ENCODE measurements around the gene LTB4R2. TPM values are rescaled to one million over a fixed set of nuclear protein-coding genes. Genes with fewer than 3 reads are reported as not detected.

LTB4R2 gene
- total and polyA plus RNA-seq, 2 donors (not counting 1 experiment from before 2014, with no cell fraction given) = 0.23 to 1.8 TPM

DNA sequence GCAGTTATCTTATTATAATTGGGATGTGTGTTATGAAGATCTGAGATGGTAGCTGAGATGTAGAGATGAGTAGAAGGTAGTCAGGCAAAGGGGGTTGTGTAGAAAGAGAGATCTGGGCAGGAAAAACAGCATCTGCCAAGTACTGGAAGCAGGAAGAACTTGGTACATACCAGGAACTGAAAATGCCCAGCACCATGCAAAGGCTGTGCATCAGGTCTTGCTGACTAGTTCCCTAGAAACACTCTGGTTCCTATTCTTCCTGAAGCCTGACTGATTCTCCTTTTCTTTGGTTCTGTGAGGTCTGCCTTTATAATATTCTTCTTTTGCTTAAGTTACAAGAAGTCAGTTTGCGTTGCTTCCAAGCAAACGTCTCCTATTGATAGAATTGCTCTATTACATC is 51.4 kb downstream of the LTB4R2 start:
- Histone ChIP-seq H3K27ac (ENCODE audit: insufficient read depth, low read length) (no peak overlapping the region), H3K9ac (ENCODE audit: insufficient read depth, low read length) (no peak overlapping the region), H2AFZ (ENCODE audit: low read length) (no peak overlapping the region), H3K4me1 (ENCODE audit: control insufficient read depth, extremely low read depth, insufficient read depth, low read length) (peaks cover 12% of the 10 kb centered on the region), H3K4me2 (ENCODE audit: extremely low read depth, insufficient read depth, low read length) (no peak overlapping the region), H3K79me2 (ENCODE audit: control insufficient read depth, insufficient read depth, low read length) (no peaks in the 10 kb centered on the region), H3K4me3 (replicated peaks in 1 of 4; ENCODE audit: control extremely low read depth in 1 of 4, insufficient read depth in 1 of 4, low read depth in 3 of 4, low read length in 4 of 4) (no peak overlapping the region), H3K9me3 (ENCODE audit: control insufficient read depth, insufficient read depth, low read depth, low read length) (no peaks in the 10 kb centered on the region), H3K36me3 (ENCODE audit: control insufficient read depth, insufficient read depth, low read length) (no peaks in the 10 kb centered on the region), H3K27me3 (ENCODE audit: control insufficient read depth, insufficient read depth, low read length) (no peaks in the 10 kb centered on the region), H4K20me1 (ENCODE audit: control insufficient read depth, extremely low read depth, insufficient read depth, low read length) (no peaks in the 10 kb centered on the region)
- TF ChIP-seq EZH2 (IDR thresholded peaks at IDR 0.05; ENCODE audit: low read length, missing control alignments) = no peak
- TF ChIP-seq, protein P1, sequence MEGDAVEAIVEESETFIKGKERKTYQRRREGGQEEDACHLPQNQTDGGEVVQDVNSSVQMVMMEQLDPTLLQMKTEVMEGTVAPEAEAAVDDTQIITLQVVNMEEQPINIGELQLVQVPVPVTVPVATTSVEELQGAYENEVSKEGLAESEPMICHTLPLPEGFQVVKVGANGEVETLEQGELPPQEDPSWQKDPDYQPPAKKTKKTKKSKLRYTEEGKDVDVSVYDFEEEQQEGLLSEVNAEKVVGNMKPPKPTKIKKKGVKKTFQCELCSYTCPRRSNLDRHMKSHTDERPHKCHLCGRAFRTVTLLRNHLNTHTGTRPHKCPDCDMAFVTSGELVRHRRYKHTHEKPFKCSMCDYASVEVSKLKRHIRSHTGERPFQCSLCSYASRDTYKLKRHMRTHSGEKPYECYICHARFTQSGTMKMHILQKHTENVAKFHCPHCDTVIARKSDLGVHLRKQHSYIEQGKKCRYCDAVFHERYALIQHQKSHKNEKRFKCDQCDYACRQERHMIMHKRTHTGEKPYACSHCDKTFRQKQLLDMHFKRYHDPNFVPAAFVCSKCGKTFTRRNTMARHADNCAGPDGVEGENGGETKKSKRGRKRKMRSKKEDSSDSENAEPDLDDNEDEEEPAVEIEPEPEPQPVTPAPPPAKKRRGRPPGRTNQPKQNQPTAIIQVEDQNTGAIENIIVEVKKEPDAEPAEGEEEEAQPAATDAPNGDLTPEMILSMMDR (conservative IDR thresholded peaks at IDR 0.05 in 1 of 2, IDR thresholded peaks at IDR 0.05 in 1 of 2; ENCODE audit: low read depth in 1 of 2, low read length in 2 of 2) = no peak
- no peak for DNase-seq (ENCODE audit: low read depth in 2 of 2)

Other genes starting within 250 kb of the LTB4R2 start
Only the 30 nearest of the 33 such genes appear.
- 52.9 and 68.0 TPM in 2 replicates for gene DCAF11, start 195.4 kb upstream of the LTB4R2 start, total RNA-seq
- gene DCAF11, start 195.4 kb upstream of the LTB4R2 start, polyA plus RNA-seq = 18.4 and 21.7 TPM in 2 replicates
- gene NRL, start 195.2 kb upstream of the LTB4R2 start, total RNA-seq = 0.77 and 0.99 TPM in 2 replicates
- 0.45 and 0.49 TPM in 2 replicates for gene NRL, start 195.2 kb upstream of the LTB4R2 start, polyA plus RNA-seq
- under 0.01 TPM in 1 of 2 replicates, not detected in the other for gene FITM1, start 179.5 kb upstream of the LTB4R2 start, total RNA-seq
- gene FITM1, start 179.5 kb upstream of the LTB4R2 start, polyA plus RNA-seq = not detected in 2 replicates
- gene PSME1, start 173.9 kb upstream of the LTB4R2 start, total RNA-seq = 172 and 177 TPM in 2 replicates
- gene PSME1, start 173.9 kb upstream of the LTB4R2 start, polyA plus RNA-seq = 221 and 266 TPM in 2 replicates
- 12.3 and 18.0 TPM in 2 replicates for gene EMC9, start 168.5 kb upstream of the LTB4R2 start, total RNA-seq
- 6.6 and 10.2 TPM in 2 replicates for gene EMC9, start 168.5 kb upstream of the LTB4R2 start, polyA plus RNA-seq
- 82.7 and 148 TPM in 2 replicates for gene PSME2, start 163.5 kb upstream of the LTB4R2 start, total RNA-seq
- 132 and 175 TPM in 2 replicates for gene PSME2, start 163.5 kb upstream of the LTB4R2 start, polyA plus RNA-seq
- gene RNF31, start 162.6 kb upstream of the LTB4R2 start, total RNA-seq = 25.4 and 30.3 TPM in 2 replicates
- gene RNF31, start 162.6 kb upstream of the LTB4R2 start, polyA plus RNA-seq = 9.2 and 14.8 TPM in 2 replicates
- gene IRF9, start 148.9 kb upstream of the LTB4R2 start, total RNA-seq = 110 and 142 TPM in 2 replicates
- gene IRF9, start 148.9 kb upstream of the LTB4R2 start, polyA plus RNA-seq = 70.4 and 79.9 TPM in 2 replicates
- gene REC8, start 138.1 kb upstream of the LTB4R2 start, total RNA-seq = 0.51 and 1.8 TPM in 2 replicates
- 1.5 and 2.2 TPM in 2 replicates for gene REC8, start 138.1 kb upstream of the LTB4R2 start, polyA plus RNA-seq
- gene IPO4, start 121.3 kb upstream of the LTB4R2 start, total RNA-seq = 22.6 and 25.3 TPM in 2 replicates
- gene IPO4, start 121.3 kb upstream of the LTB4R2 start, polyA plus RNA-seq = 12.4 and 27.8 TPM in 2 replicates
- gene TM9SF1, start 114.7 kb upstream of the LTB4R2 start, total RNA-seq = 49.6 and 61.6 TPM in 2 replicates
- 60.9 and 65.1 TPM in 2 replicates for gene TM9SF1, start 114.7 kb upstream of the LTB4R2 start, polyA plus RNA-seq
- under 0.01 and 0.17 TPM in 2 replicates for gene TSSK4, start 104.4 kb upstream of the LTB4R2 start, total RNA-seq
- gene TSSK4, start 104.4 kb upstream of the LTB4R2 start, polyA plus RNA-seq = not detected in 2 replicates
- gene CHMP4A, start 96.7 kb upstream of the LTB4R2 start, total RNA-seq = 22.1 and 24.9 TPM in 2 replicates
- 96.8 and 133 TPM in 2 replicates for gene CHMP4A, start 96.7 kb upstream of the LTB4R2 start, polyA plus RNA-seq
- gene MDP1, start 94.1 kb upstream of the LTB4R2 start, total RNA-seq = 13.6 and 22.1 TPM in 2 replicates
- 14.4 TPM in 2 replicates for gene MDP1, start 94.1 kb upstream of the LTB4R2 start, polyA plus RNA-seq
- gene NEDD8, start 77.8 kb upstream of the LTB4R2 start, total RNA-seq = 140 and 145 TPM in 2 replicates
- gene NEDD8, start 77.8 kb upstream of the LTB4R2 start, polyA plus RNA-seq = 441 and 587 TPM in 2 replicates
- 128 and 147 TPM in 2 replicates for gene GMPR2, start 77.2 kb upstream of the LTB4R2 start, total RNA-seq
- gene GMPR2, start 77.2 kb upstream of the LTB4R2 start, polyA plus RNA-seq = 68.3 and 80.2 TPM in 2 replicates
- gene TINF2, start 67.5 kb upstream of the LTB4R2 start, total RNA-seq = 54.7 and 61.4 TPM in 2 replicates
- gene TINF2, start 67.5 kb upstream of the LTB4R2 start, polyA plus RNA-seq = 42.6 and 47.7 TPM in 2 replicates
- 0.51 and 0.83 TPM in 2 replicates for gene TGM1, start 47.0 kb upstream of the LTB4R2 start, total RNA-seq
- 1.3 and 1.4 TPM in 2 replicates for gene TGM1, start 47.0 kb upstream of the LTB4R2 start, polyA plus RNA-seq
- gene RABGGTA, start 38.5 kb upstream of the LTB4R2 start, total RNA-seq = 14.1 and 21.0 TPM in 2 replicates
- gene RABGGTA, start 38.5 kb upstream of the LTB4R2 start, polyA plus RNA-seq = 15.1 and 19.4 TPM in 2 replicates
- gene DHRS1, start 10.4 kb upstream of the LTB4R2 start, total RNA-seq = 6.9 and 10.7 TPM in 2 replicates
- 21.0 and 24.5 TPM in 2 replicates for gene DHRS1, start 10.4 kb upstream of the LTB4R2 start, polyA plus RNA-seq
- 16.2 and 16.7 TPM in 2 replicates for gene NOP9, start 10.3 kb upstream of the LTB4R2 start, total RNA-seq
- 8.0 and 13.5 TPM in 2 replicates for gene NOP9, start 10.3 kb upstream of the LTB4R2 start, polyA plus RNA-seq
- 0.33 and 0.51 TPM in 2 replicates for gene CIDEB, start 2.2 kb upstream of the LTB4R2 start, total RNA-seq
- gene CIDEB, start 2.2 kb upstream of the LTB4R2 start, polyA plus RNA-seq = 0.35 and 0.42 TPM in 2 replicates
- 0.66 and 1.0 TPM in 2 replicates for gene LTB4R, start 1.4 kb downstream of the LTB4R2 start, total RNA-seq
- gene LTB4R, start 1.4 kb downstream of the LTB4R2 start, polyA plus RNA-seq = 0.49 and 0.62 TPM in 2 replicates
- gene ADCY4, start 24.9 kb downstream of the LTB4R2 start, total RNA-seq = 1.3 and 7.4 TPM in 2 replicates
- gene ADCY4, start 24.9 kb downstream of the LTB4R2 start, polyA plus RNA-seq = 0.43 and 1.4 TPM in 2 replicates
- 0.26 and 0.33 TPM in 2 replicates for gene RIPK3, start 29.9 kb downstream of the LTB4R2 start, total RNA-seq
- gene RIPK3, start 29.9 kb downstream of the LTB4R2 start, polyA plus RNA-seq = 0.20 and 0.34 TPM in 2 replicates
- gene NFATC4, start 58.0 kb downstream of the LTB4R2 start, total RNA-seq = 33.1 and 59.9 TPM in 2 replicates
- 23.8 and 27.1 TPM in 2 replicates for gene NFATC4, start 58.0 kb downstream of the LTB4R2 start, polyA plus RNA-seq
- gene NYNRIN, start 88.9 kb downstream of the LTB4R2 start, total RNA-seq = 8.2 and 16.2 TPM in 2 replicates
- gene NYNRIN, start 88.9 kb downstream of the LTB4R2 start, polyA plus RNA-seq = 7.2 and 7.7 TPM in 2 replicates
- gene CBLN3, start 119.5 kb downstream of the LTB4R2 start, total RNA-seq = 2.6 and 5.3 TPM in 2 replicates
- gene CBLN3, start 119.5 kb downstream of the LTB4R2 start, polyA plus RNA-seq = 2.6 and 2.7 TPM in 2 replicates
- 55.2 and 61.1 TPM in 2 replicates for gene KHNYN, start 119.8 kb downstream of the LTB4R2 start, total RNA-seq
- 12.2 and 14.6 TPM in 2 replicates for gene KHNYN, start 119.8 kb downstream of the LTB4R2 start, polyA plus RNA-seq
- 8.7 and 9.9 TPM in 2 replicates for gene SDR39U1, start 132.6 kb downstream of the LTB4R2 start, total RNA-seq
- gene SDR39U1, start 132.6 kb downstream of the LTB4R2 start, polyA plus RNA-seq = 24.7 and 31.9 TPM in 2 replicates